ENCODE results near the gene CDIP1.
A peak's percentile ranks its signal among the peaks of the same experiment; 100 is the strongest.
"Not testable (repeated sequence)": the region's sequence is repeated elsewhere in the genome, so short reads cannot be mapped to it uniquely, and the experiment has no call there.

The CDIP1 gene

DNA sequence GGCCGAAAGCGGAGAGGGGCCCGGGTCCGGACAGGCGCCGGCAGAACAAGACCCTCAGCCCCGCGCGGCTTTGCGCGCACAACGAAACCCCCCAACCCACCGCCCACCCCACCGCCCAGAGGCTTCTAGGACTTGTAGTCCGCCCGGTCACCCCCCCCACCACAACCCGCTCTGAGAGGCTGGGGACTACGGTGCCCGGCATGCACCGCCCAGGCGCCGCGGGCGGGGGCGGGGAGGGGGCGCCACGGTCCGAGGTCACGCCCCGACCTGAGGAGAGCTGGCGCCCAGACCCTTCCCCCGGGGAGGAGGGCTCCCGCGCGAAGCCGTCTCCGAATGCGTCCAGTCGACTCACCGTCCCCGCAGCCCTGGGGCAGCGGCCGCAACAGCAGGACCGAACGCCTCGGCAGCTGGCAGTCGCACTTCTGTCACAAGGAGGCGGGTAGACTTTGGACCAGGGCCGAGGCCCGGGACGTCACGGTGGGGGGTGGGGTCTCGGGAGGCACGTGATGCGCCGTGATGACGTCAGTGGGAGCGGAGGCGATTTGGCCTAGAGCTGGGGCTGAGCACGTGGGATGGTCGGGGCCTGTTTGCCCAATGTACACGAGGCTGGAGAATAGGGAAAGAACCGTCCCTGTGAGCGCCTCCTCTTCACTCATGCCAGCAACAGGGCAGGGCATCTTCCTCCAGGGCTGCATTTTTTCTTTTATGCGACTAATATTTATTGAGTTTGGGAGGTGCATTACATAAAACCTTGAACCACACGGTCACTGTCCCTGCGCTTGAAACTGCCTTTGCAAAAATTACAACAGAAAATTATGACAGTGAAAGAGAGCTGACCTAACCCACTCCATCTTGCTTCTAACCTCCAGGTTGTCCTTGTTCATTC, at the start of gene CDIP1:
TSS of gene CDIP1 (minus strand) at position 424 of the 886 bp plus-strand sequence. CDS start 24,643 bp downstream, outside the sequence.
- DNase-seq, result peak; percentile 97

- DNase-seq, result no peak
Observed at GRCh38 chr16:4586291-4586690, 47.7 kb upstream of the CDIP1 start.

- no peak for DNase-seq
Observed at GRCh38 chr16:4583906-4584305, 45.3 kb upstream of the CDIP1 start.

GRCh38 chr16:4580250-4580649, 41.7 kb upstream of the CDIP1 start:
- DNase-seq, result no peak

GRCh38 chr16:4578961-4579530, 40.5 kb upstream of the CDIP1 start:
- DNase-seq, result peak; percentile 77

- DNase-seq, result no peak
Observed at GRCh38 chr16:4576008-4576407, 37.4 kb upstream of the CDIP1 start.

DNA sequence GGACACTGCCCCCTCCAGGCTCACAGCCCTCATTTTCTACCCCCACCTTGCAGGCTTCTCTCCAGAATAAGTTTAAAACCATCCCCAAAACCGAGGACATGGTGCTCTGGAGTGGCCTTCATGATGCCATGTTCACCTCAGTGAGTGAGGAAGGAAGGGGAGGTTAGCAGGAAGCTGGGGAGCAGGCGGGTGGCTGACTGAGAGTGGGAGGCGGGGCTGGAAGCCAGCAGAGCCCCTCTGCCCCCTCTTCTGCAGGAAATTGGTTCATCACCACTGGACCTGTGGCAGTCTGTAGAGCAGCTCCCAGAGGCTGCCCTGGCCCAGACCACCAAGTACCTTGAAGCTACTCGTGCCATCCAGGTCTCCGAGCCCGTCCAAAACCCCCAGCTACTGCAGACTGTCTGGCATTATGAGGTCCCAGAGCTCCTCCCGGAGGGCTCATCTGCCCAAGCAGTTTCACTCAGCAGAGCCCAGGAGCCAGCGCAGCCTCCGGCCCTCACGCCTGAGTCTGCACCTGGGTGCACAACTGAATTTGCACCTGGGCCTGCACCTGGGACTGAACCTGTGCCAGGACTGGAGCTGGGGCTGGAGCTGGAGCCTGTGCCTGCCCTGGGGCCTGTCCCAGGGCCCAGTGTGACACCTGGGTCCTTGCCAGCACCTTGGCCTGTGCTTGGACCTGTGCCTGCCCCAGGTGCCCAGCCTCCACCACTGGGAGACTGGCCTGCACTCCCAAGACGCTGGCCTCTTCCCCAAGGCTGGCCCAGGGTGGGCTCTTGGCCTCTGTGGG, 36.5 kb upstream of the CDIP1 start:
- no peak for DNase-seq

- DNase-seq, result not testable (repeated sequence)
Observed at GRCh38 chr16:4573926-4574325, 35.4 kb upstream of the CDIP1 start.

DNA sequence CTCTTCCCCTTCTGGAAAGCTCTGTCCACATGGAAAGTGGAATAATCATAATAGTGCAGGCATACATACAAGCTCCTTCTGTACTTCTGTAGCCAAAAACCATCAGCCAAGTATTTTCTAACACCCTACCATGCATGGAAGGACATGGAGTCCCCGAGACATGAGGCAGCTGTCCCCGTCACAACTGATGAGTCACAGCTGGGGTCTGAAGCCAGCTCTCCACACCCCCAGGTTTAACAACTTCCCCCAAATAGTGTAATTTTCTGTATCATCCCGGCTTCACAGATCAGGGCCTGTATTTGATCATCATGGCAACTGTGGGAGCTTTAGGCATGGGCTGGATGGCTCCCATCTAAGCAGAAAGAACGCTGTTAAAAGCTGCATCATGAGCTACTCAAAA, 34.1 kb upstream of the CDIP1 start:
- DNase-seq, result no peak

- DNase-seq, result no peak
Observed at GRCh38 chr16:4570688-4571321, 32.2 kb upstream of the CDIP1 start.

- no peak for DNase-seq
Observed at GRCh38 chr16:4570086-4570485, 31.5 kb upstream of the CDIP1 start.

- no peak for DNase-seq
Observed at GRCh38 chr16:4566144-4566543, 27.6 kb upstream of the CDIP1 start.

DNA sequence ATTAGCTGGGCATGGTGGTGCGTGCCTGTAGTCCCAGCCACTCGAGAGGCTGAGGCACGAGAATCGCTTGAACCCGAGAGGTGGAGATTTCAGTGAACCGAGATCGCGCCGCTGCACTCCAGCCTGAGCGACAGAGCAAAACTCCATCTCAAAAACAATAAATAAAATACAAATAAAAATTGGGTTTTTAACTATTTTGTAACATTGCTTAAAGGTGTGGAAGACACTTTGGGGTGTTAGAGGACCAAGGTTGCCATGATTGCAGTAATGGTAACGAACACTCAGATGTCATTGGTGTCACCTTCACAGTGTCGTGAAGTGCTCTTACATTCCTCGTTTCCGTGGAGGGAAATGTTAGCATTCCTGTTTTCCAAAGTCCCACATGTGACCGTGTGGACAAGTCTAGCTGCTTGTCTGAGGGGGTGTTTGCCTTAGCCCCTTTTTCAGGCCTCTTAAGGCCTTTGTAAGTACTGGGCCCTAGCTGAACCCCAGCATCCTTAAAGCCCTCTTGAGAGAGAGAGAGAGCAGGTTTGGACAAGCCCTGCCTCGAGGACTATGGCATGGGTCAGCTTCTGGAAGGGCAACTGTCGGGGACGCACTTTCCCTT, 26.2 kb upstream of the CDIP1 start:
- DNase-seq, result no peak

DNA sequence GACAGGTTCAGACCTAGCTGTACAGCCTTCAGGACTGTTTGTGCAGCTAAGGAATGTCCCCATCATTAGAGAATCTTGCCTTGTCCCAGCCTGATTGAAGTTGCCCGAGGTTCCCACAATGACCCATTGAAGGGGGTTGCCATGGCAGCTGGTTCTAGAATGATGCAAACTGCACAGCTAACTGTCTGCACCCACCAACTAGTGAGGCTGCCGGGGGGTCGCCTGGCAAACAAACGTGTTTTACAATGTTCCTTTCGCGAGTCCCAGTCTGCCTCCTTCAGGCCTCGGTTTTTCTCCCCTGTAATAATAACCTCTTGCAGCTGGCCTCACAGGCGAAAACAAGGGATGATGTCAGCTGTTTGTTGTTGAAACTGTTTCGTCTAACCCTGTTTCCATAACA, 23.0 kb upstream of the CDIP1 start:
- DNase-seq, result no peak

GRCh38 chr16:4557973-4558372, 19.4 kb upstream of the CDIP1 start:
- no peak for DNase-seq

DNA sequence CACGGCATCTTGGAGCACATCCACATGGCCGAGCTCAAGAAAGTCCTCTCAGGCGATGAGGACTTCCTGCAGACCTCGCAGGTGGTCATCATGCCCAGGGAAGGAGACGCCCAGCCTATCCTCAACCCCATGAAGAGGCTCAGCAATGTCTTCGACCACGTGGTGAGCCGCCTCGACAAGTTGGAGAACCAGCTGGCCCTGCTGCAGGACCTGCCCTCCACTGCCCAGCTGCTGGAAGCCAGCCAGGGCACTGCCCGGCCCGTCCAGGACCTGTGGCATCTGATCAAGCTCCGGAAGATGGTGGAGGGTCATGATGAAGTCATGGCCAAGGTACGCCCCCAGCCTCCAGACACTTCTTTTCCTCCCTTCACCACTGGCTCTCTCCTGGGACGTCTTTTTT, 18.0 kb upstream of the CDIP1 start:
- DNase-seq, result no peak

GRCh38 chr16:4556112-4556511, 17.5 kb upstream of the CDIP1 start, which contains the start of gene C16orf96:
TSS of gene C16orf96 (plus strand) at chr16:4556340. CDS start at chr16:4556490, 150 bp downstream.
- DNase-seq, result no peak

- DNase-seq, result no peak
Observed at GRCh38 chr16:4552541-4552940, 14.0 kb upstream of the CDIP1 start.

DNA sequence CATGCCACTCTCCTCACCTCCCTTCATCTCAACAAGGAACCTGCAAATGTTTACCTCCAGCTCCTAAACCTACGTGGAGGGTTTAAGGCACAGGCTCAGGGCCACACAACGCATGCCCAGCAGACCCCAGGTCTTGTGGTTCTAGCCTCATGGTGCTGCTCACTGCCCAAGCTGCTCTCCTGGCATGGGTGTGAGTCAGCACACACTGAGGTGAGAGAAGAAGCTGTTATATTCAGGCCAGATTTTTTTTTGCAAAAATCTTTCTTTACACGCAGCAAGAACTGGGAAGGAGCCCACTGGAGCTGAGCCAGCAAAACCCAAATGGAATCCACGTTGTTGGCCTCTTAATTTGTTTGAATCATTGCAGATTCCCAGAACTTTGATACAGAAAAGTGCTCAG, 12.0 kb upstream of the CDIP1 start:
- DNase-seq, result no peak

DNA sequence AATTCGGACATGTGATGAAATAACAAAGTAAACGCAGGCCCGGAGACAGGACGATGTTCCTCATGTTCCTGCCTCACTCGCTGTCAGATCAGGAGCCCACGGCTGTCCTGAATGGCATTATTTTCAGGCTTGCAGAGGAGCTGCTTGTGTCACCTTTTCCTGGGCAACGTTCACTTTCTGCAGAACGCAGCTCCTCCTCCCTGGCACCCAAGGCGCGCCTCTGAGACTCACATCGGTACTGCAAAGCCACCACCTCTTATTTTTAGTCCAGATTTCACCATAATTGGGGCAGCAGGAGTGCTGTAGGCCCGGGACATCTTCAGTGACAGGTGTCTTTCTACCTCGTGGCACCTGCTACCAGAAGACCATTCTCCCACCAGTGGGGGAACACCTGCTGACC, 9.6 kb upstream of the CDIP1 start:
- no peak for DNase-seq

GRCh38 chr16:4544473-4544872, 5.9 kb upstream of the CDIP1 start:
- DNase-seq, result no peak

GRCh38 chr16:4539716-4540284, 1.2 kb upstream of the CDIP1 start:
- no peak for DNase-seq
